NB4 (cell line): ENCODE results near the gene HOXC10.

Source experiments
- DNase-seq: peaks from one replicate; pipeline ENCODE4 v3.0.0; 2010; ENCODE audit warnings: low read depth
- H3K4me3 ChIP-seq: one replicate; pipeline ENCODE4 v1.5.1; 2011; ENCODE audit warnings: mild to moderate bottlenecking, low read depth, low read length, moderate library complexity
- MAX ChIP-seq: IDR thresholded peaks from 2 replicates; pipeline ENCODE4 v1.6.1; 2011; ENCODE audit warnings: low read depth, low read length
- MYC ChIP-seq: IDR thresholded peaks from 2 replicates; pipeline ENCODE4 v1.6.1; 2011; ENCODE audit warnings: low read depth, low read length
- POLR2A ChIP-seq: IDR thresholded peaks from 2 replicates; pipeline ENCODE4 v1.6.1; 2011; ENCODE audit warnings: mild to moderate bottlenecking; ENCODE audit not compliant: insufficient read length; ENCODE audit errors: extremely low read depth
- TF ChIP-seq, protein P1 (sequence below): IDR thresholded peaks from one replicate; pipeline ENCODE4 v1.5.1; 2012; ENCODE audit warnings: low read depth, low read length

Gene HOXC10

DNA sequence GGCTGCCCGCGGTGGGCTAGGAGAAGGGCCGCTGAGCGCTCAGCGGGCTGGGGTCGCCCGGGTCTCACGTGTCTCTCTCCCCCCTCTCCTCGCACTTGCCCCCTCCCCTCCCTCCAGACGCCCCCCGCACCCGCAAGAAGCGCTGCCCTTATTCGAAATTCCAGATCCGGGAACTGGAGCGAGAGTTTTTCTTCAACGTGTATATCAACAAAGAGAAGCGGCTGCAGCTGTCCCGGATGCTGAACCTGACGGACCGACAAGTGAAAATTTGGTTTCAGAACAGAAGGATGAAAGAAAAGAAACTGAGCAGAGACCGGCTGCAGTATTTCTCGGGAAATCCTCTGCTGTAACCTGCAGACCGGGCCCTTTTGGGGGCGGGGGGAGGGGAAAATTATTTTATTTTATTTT is 9.9 kb upstream of the HOXC10 start:
- DNase-seq: no peak
- H3K4me3 ChIP-seq: no peak overlapping the region
- TF ChIP-seq MYC (no peak), MAX (no peak), POLR2A (no peak)
- TF ChIP-seq, protein P1, sequence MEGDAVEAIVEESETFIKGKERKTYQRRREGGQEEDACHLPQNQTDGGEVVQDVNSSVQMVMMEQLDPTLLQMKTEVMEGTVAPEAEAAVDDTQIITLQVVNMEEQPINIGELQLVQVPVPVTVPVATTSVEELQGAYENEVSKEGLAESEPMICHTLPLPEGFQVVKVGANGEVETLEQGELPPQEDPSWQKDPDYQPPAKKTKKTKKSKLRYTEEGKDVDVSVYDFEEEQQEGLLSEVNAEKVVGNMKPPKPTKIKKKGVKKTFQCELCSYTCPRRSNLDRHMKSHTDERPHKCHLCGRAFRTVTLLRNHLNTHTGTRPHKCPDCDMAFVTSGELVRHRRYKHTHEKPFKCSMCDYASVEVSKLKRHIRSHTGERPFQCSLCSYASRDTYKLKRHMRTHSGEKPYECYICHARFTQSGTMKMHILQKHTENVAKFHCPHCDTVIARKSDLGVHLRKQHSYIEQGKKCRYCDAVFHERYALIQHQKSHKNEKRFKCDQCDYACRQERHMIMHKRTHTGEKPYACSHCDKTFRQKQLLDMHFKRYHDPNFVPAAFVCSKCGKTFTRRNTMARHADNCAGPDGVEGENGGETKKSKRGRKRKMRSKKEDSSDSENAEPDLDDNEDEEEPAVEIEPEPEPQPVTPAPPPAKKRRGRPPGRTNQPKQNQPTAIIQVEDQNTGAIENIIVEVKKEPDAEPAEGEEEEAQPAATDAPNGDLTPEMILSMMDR: no peak

DNA sequence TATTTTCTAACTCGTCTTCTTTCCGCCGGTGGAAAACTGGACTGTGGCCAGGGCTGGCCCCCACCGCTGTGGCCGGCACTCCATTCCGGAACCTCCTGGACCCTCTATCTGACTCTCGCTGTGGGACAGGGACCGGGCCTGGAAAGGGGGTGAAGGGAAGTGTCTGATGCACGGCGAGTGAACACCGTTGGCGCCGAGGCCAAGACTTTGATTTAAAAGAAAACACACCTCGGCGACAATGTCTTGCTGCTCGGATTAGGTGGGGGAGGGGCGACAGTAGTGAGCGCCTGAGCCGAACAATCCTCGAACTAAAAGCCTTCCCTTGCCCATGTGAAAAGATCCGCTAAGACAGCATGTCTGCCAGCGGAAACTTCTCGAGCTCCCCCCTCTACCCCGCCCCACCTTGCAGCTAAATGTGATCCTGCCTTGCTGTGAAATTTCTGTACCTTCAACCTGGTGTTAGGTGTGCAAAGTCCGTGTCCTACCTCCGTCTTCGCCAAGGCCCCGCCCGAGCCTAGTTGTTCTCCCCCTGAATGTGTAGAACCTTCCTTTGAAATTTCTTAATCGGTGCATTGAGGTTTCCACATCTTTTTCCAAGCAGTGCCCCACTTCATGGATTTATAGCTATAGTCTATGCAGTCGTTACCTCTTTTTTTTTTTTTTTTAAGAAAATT is 9.3 kb upstream of the HOXC10 start:
- no peak for DNase-seq
- TF ChIP-seq POLR2A: no peak
- TF ChIP-seq MYC: no peak
- no peak for TF ChIP-seq MAX
- TF ChIP-seq, protein P1: no peak
- no peak overlapping the region for H3K4me3 ChIP-seq

DNA sequence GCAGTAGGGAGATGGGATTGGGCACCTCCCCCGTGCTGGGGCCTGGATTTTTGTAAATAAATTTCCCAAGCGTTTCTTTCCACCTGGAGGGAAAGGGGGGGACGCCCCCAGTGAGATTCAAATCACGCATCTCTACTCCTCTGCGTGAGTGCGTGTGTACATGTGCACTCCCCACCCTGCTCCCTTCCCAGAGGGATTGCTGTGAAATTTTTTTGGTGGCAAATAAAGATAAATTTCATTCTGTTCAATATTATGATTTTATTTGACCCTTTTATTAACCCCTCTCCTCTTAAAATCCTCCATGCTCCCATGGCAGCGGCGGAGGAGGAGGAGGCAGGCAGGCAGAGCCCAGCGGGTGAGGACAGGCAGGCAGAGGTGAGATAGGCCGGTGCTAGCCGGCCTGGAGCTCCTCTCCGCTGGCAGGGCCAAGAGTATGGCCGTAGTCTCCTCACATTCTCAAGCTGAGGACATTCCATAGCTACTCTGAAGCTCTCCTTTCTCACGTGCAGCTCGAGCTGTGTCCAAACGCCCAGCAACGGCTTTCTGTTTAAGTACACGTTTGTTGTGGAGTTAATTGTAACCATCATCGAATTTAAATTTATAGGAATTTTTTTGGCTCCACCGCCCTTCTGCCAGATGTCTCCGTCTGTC is 8.6 kb upstream of the HOXC10 start:
- TF ChIP-seq POLR2A (no peak), MYC (no peak), MAX (no peak)
- TF ChIP-seq, protein P1: no peak
- H3K4me3 ChIP-seq: no peak overlapping the region
- no peak for DNase-seq

DNA sequence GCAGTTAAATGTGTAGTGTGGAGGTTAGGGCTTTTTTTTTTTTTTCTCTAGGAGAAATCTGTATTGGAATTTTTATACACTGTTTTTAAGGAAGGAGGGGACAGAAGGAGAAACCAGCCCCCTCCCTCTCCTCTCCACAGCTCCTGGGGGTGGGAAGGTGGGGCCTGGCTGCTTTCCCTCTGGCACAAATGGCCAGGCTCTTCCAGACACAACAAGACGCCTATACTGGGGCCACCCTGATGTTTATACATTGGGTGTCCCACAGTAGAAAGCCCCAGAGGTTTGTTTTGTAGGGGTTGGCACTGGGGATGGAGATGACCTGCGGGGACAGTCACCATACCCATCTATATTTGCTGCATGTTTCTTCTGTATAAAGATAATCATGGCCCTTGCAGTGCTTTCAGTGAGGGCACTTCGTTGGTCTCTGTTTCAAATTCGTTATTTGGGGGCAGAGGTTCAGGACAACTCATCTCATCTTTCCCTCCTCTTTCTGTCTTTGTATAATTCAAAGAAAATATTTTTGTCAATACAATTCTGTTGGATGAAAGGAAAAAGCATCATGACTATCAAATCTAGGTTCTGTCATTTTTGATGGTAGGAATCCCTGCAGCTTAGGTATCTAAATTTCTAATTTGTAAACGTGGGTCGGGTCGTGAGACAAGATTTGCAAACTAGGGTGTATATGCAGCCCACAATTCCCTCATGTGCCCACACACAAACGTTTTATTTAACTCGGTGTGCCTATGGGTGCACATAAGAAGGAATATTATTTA is 7.9 kb upstream of the HOXC10 start:
- TF ChIP-seq MYC (no peak), POLR2A (no peak), MAX (no peak)
- no peak for DNase-seq
- no peak overlapping the region for H3K4me3 ChIP-seq

- TF ChIP-seq POLR2A (no peak), MAX (no peak), MYC (no peak)
- TF ChIP-seq, protein P1: no peak
- no peak overlapping the region for H3K4me3 ChIP-seq
- DNase-seq: no peak
Measured at GRCh38 chr12:53977596-53978445, 7.1 kb upstream of the HOXC10 start.
